Stimulated activated memory B cell treated with anti-CD40 and anti-IgM and Interleukin-4, amounts not matched to agents 10 μg/mL and 1 μg/mL and 100 μg/mL, for 72 hours (primary cell): ENCODE measurements around the gene C2orf68.
"Not testable (repeated sequence)": the region's sequence is repeated elsewhere in the genome, so short reads cannot be mapped to it uniquely, and the experiment has no call there.

Experiments
- ATAC-seq: fragments of 150-1000 bp; cut with Tn5 transposase; 2 replicates; pipeline ENCODE4 v1.10.0; 2021
- H3K27ac Mint-ChIP-seq: one replicate; pipeline ENCODE4 v1.8.0; 2022; ENCODE audit warnings: mild to moderate bottlenecking, mixed read lengths
- H3K27me3 Mint-ChIP-seq: one replicate; pipeline ENCODE4 v1.8.0; 2022; ENCODE audit warnings: mixed read lengths
- H3K36me3 Mint-ChIP-seq: one replicate; pipeline ENCODE4 v1.8.0; 2022; ENCODE audit warnings: mixed read lengths
- H3K4me1 Mint-ChIP-seq: one replicate; pipeline ENCODE4 v1.8.0; 2022; ENCODE audit warnings: mixed read lengths
- H3K4me3 Mint-ChIP-seq: one replicate; pipeline ENCODE4 v1.8.0; 2022; ENCODE audit warnings: mild to moderate bottlenecking, moderate library complexity, mixed read lengths
- H3K9me3 Mint-ChIP-seq: one replicate; pipeline ENCODE4 v1.8.0; 2022; ENCODE audit warnings: mixed read lengths

C2orf68 gene

GRCh38 chr2:85647823-85648526 lies 36.1 kb upstream of the C2orf68 start:
- H3K27ac Mint-ChIP-seq: peak overlapping the region; percentile 30
- H3K27me3 Mint-ChIP-seq: no peaks in the 10 kb centered on the region
- peak overlapping the region; percentile 2 for H3K4me3 Mint-ChIP-seq
- peaks cover 64% of the 10 kb centered on the region for H3K36me3 Mint-ChIP-seq
- no peaks in the 10 kb centered on the region for H3K9me3 Mint-ChIP-seq
- peak; percentile 99 for ATAC-seq
- H3K4me1 Mint-ChIP-seq: peaks cover 26% of the 10 kb centered on the region

GRCh38 chr2:85646166-85646565 lies 34.3 kb upstream of the C2orf68 start:
- H3K36me3 Mint-ChIP-seq: peaks cover 66% of the 10 kb centered on the region
- no peak overlapping the region for H3K4me3 Mint-ChIP-seq

GRCh38 chr2:85644909-85645308 lies 33.0 kb upstream of the C2orf68 start:
- H3K4me3 Mint-ChIP-seq: no peak overlapping the region
- no peaks in the 10 kb centered on the region for H3K9me3 Mint-ChIP-seq
- H3K27me3 Mint-ChIP-seq: no peaks in the 10 kb centered on the region
- no peak for ATAC-seq
- no peak overlapping the region for H3K27ac Mint-ChIP-seq
- H3K36me3 Mint-ChIP-seq: peaks cover 77% of the 10 kb centered on the region
- peaks cover 26% of the 10 kb centered on the region for H3K4me1 Mint-ChIP-seq

More at GRCh38 chr2:85646166-85646565, 34.3 kb upstream of the C2orf68 start:
- H3K4me1 Mint-ChIP-seq: peaks cover 26% of the 10 kb centered on the region
- H3K27ac Mint-ChIP-seq: no peak overlapping the region
- H3K9me3 Mint-ChIP-seq: no peaks in the 10 kb centered on the region
- no peak for ATAC-seq
- H3K27me3 Mint-ChIP-seq: no peaks in the 10 kb centered on the region

GRCh38 chr2:85642725-85643124 lies 30.9 kb upstream of the C2orf68 start:
- ATAC-seq: no peak
- H3K9me3 Mint-ChIP-seq: no peaks in the 10 kb centered on the region
- H3K4me3 Mint-ChIP-seq: no peak overlapping the region
- no peaks in the 10 kb centered on the region for H3K27me3 Mint-ChIP-seq
- peaks cover 78% of the 10 kb centered on the region for H3K36me3 Mint-ChIP-seq
- peaks cover 9% of the 10 kb centered on the region for H3K4me1 Mint-ChIP-seq
- H3K27ac Mint-ChIP-seq: no peak overlapping the region

GRCh38 chr2:85635636-85636035 lies 23.8 kb upstream of the C2orf68 start:
- no peak for ATAC-seq
- no peak overlapping the region for H3K27ac Mint-ChIP-seq
- H3K9me3 Mint-ChIP-seq: no peaks in the 10 kb centered on the region
- no peaks in the 10 kb centered on the region for H3K27me3 Mint-ChIP-seq
- H3K36me3 Mint-ChIP-seq: peaks cover 69% of the 10 kb centered on the region
- no peak overlapping the region for H3K4me3 Mint-ChIP-seq
- peaks cover 7% of the 10 kb centered on the region for H3K4me1 Mint-ChIP-seq

GRCh38 chr2:85635011-85635410 lies 23.1 kb upstream of the C2orf68 start:
- no peak overlapping the region for H3K27ac Mint-ChIP-seq

GRCh38 chr2:85631316-85631715 lies 19.4 kb upstream of the C2orf68 start:
- no peaks in the 10 kb centered on the region for H3K27me3 Mint-ChIP-seq
- no peak overlapping the region for H3K27ac Mint-ChIP-seq
- ATAC-seq: no peak
- no peaks in the 10 kb centered on the region for H3K9me3 Mint-ChIP-seq
- no peak overlapping the region for H3K4me3 Mint-ChIP-seq
- H3K36me3 Mint-ChIP-seq: peaks cover 48% of the 10 kb centered on the region
- H3K4me1 Mint-ChIP-seq: peaks cover 11% of the 10 kb centered on the region

More at GRCh38 chr2:85635011-85635410, 23.1 kb upstream of the C2orf68 start:
- ATAC-seq: no peak
- peaks cover 63% of the 10 kb centered on the region for H3K36me3 Mint-ChIP-seq
- H3K9me3 Mint-ChIP-seq: no peaks in the 10 kb centered on the region
- peaks cover 7% of the 10 kb centered on the region for H3K4me1 Mint-ChIP-seq
- no peak overlapping the region for H3K4me3 Mint-ChIP-seq
- H3K27me3 Mint-ChIP-seq: no peaks in the 10 kb centered on the region

GRCh38 chr2:85628658-85629057 lies 16.8 kb upstream of the C2orf68 start:
- Mint-ChIP-seq H3K27ac (peak overlapping the region; percentile 72), H3K36me3 (peaks cover 53% of the 10 kb centered on the region), H3K4me1 (peaks cover 11% of the 10 kb centered on the region), H3K9me3 (no peaks in the 10 kb centered on the region), H3K4me3 (peak overlapping the region; percentile 18), H3K27me3 (no peaks in the 10 kb centered on the region)
- ATAC-seq: peak; percentile 85

GRCh38 chr2:85623991-85624390 lies 12.1 kb upstream of the C2orf68 start:
- H3K4me3 Mint-ChIP-seq: no peak overlapping the region
- peaks cover 7% of the 10 kb centered on the region for H3K4me1 Mint-ChIP-seq
- H3K27ac Mint-ChIP-seq: no peak overlapping the region
- no peaks in the 10 kb centered on the region for H3K9me3 Mint-ChIP-seq
- no peaks in the 10 kb centered on the region for H3K27me3 Mint-ChIP-seq
- ATAC-seq: no peak
- H3K36me3 Mint-ChIP-seq: peaks cover 50% of the 10 kb centered on the region

GRCh38 chr2:85621338-85621737 lies 9.5 kb upstream of the C2orf68 start:
- H3K4me3 Mint-ChIP-seq: no peak overlapping the region
- H3K27ac Mint-ChIP-seq: no peak overlapping the region
- ATAC-seq: no peak
- H3K9me3 Mint-ChIP-seq: no peaks in the 10 kb centered on the region
- H3K27me3 Mint-ChIP-seq: no peaks in the 10 kb centered on the region
- peaks cover 16% of the 10 kb centered on the region for H3K4me1 Mint-ChIP-seq
- H3K36me3 Mint-ChIP-seq: peaks cover 43% of the 10 kb centered on the region

GRCh38 chr2:85619617-85620016 lies 7.8 kb upstream of the C2orf68 start:
- no peak for ATAC-seq
- H3K27me3 Mint-ChIP-seq: no peaks in the 10 kb centered on the region
- H3K27ac Mint-ChIP-seq: no peak overlapping the region
- H3K4me3 Mint-ChIP-seq: no peak overlapping the region
- peaks cover 16% of the 10 kb centered on the region for H3K4me1 Mint-ChIP-seq
- H3K36me3 Mint-ChIP-seq: peaks cover 31% of the 10 kb centered on the region
- no peaks in the 10 kb centered on the region for H3K9me3 Mint-ChIP-seq

GRCh38 chr2:85617723-85618122 lies 5.9 kb upstream of the C2orf68 start:
- Mint-ChIP-seq H3K36me3 (peaks cover 15% of the 10 kb centered on the region), H3K4me1 (peaks cover 17% of the 10 kb centered on the region)
- H3K9me3 Mint-ChIP-seq, ATAC-seq, H3K27ac Mint-ChIP-seq, H3K27me3 Mint-ChIP-seq, H3K4me3 Mint-ChIP-seq: not testable (repeated sequence)

GRCh38 chr2:85615413-85615728 lies 3.5 kb upstream of the C2orf68 start:
- Mint-ChIP-seq H3K36me3 (peaks cover 6% of the 10 kb centered on the region), H3K9me3 (no peaks in the 10 kb centered on the region), H3K27ac (peak overlapping the region; percentile 94), H3K4me3 (no peak overlapping the region), H3K27me3 (no peaks in the 10 kb centered on the region), H3K4me1 (peaks cover 24% of the 10 kb centered on the region)
- ATAC-seq: no peak

- not testable (repeated sequence) for H3K4me3 Mint-ChIP-seq, H3K27ac Mint-ChIP-seq, H3K27me3 Mint-ChIP-seq, ATAC-seq, H3K36me3 Mint-ChIP-seq, H3K9me3 Mint-ChIP-seq
- H3K4me1 Mint-ChIP-seq: peaks cover 24% of the 10 kb centered on the region
Measured at GRCh38 chr2:85614757-85615156, 2.9 kb upstream of the C2orf68 start.

- Mint-ChIP-seq H3K9me3 (no peaks in the 10 kb centered on the region), H3K4me3 (no peak overlapping the region), H3K27ac (peak overlapping the region; percentile 89), H3K27me3 (no peaks in the 10 kb centered on the region), H3K4me1 (peaks cover 27% of the 10 kb centered on the region), H3K36me3 (peaks cover 7% of the 10 kb centered on the region)
- ATAC-seq: no peak
Measured at GRCh38 chr2:85613717-85614515, 2.0 kb upstream of the C2orf68 start.

- Mint-ChIP-seq H3K27me3 (no peaks in the 10 kb centered on the region), H3K27ac (peak overlapping the region; percentile 89), H3K4me3 (peak overlapping the region; percentile 95), H3K4me1 (peaks cover 28% of the 10 kb centered on the region), H3K9me3 (no peaks in the 10 kb centered on the region), H3K36me3 (peaks cover 23% of the 10 kb centered on the region)
- no peak for ATAC-seq
Measured at GRCh38 chr2:85611217-85611704, 605 bp downstream of the C2orf68 start.
